SH-SY5Y (cell line): ENCODE measurements around the gene TMEM132C.

Source experiments
- GATA2 ChIP-seq: IDR thresholded peaks from 2 replicates; pipeline ENCODE4 v1.6.1; 2011; ENCODE audit warnings: mild to moderate bottlenecking, low read depth, low read length
- GATA3 ChIP-seq: IDR thresholded peaks from 2 replicates; pipeline ENCODE4 v1.6.1; 2011; ENCODE audit warnings: low read depth, mild to moderate bottlenecking, low read length, moderate library complexity

The TMEM132C gene

DNA sequence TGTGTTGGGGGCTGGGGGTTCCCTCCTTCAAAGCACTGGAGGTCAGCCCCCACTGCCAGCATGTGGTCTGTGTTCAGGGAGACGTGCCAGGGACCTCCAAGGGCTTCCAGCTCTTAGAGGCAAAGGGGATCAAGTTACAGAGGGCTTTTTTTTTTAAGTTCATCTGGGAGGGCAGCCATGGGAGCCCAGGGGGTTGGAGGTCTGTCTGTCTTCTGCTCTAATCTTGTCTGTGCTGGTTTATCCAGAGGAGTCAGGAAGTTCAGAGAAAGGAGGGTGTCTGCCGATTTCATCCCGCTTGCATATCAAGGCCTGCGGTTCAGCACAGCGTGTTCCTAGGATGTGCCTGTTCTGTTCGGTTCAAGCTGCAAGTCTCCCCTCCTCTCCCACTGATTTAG, 72.2 kb downstream of the TMEM132C start:
- TF ChIP-seq GATA3: no peak
- TF ChIP-seq GATA2: no peak

- no peak for TF ChIP-seq GATA3
- TF ChIP-seq GATA2: no peak
These were observed 72.7 kb downstream of the TMEM132C start for GRCh38 chr12:128339631-128340030.

DNA sequence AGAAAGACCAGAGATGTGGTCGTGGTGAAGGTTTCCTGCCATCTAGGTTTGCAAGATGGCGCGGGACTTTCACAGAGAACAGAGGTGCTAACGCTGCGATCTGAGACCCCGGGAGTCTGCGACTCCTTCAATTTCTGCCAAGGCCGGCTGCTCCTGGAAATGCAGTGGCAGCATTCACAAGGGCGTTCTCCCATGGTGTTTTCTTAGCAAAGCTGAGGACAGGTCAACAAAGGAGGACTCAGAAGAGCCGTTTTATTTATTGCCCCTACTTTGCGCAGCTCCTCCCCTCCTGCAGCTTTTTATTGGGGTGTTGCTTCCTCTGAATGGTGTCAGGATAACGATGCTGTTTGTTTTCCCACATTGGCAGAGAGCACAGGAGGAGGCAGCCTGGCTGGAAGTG, 86.3 kb downstream of the TMEM132C start:
- no peak for TF ChIP-seq GATA3
- no peak for TF ChIP-seq GATA2

DNA sequence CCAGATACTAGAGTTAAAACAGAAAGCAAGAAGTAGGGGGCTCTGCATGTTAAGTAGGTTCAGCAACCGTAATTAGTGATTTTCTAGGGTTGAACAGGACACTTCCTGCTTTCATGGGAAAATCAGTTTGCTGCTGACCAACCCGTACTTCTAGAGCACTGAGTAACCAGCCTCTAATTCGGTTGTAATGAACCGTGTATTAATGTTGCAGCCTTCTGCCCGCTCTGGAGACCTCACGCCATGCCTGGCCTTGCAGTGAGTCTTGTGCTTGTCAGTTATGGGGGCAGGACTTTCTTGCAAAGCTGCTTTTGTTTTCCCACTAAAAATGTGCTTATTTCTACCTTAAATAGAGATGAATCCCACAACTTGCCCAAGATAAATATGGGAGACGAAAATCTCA, 89.6 kb downstream of the TMEM132C start:
- TF ChIP-seq GATA3 (no peak), GATA2 (no peak)

- TF ChIP-seq GATA2 (no peak), GATA3 (no peak)
These were observed 94.5 kb downstream of the TMEM132C start for GRCh38 chr12:128361400-128361995.

DNA sequence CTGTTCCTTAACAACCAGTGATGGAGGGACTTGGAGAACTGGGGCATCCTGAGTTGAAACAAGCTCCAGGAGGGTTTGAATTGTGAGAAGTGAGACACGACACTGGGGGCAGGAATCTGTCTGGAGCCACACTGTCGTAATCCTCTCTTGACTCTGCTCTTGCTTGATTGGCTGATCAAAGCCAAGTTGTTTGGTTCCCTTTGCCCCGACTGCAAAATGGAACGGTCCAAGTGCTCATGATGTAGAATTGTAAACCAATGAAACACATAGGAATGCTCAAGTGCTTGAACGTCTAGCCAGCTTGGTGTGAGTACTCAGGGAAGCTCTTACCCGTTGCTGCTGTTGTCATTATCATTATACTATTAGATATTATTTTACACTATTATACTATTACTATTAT, 98.1 kb downstream of the TMEM132C start:
- TF ChIP-seq GATA3 (no peak), GATA2 (no peak)

DNA sequence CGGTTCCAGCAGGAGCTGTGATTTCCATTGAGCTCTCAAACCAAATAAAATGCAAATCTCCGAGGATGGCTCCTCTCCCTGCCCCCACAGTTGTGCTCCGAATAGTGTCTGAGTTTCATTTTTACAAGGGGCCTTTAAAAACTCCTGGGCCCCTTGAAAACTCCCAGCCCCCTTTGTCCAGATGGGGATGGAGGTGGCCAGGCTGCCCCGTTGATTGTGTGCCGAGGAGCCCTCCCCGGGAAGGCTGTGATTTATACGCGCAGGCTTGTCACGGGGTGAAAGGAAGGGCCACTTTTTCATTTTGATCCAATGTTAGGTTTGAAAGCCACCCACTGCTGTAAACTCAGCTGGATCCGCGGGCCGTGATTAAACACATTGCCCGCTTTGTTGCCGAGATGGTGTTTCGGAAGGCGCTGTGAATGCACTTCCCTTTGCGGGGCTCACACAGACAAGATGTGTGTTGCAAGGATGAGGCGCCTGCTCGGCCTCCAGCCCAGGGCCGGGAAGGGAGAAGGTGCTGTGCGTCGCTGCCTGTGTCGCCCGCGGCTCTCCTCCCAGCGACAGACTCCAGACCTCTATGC, 98.8 kb downstream of the TMEM132C start:
- TF ChIP-seq GATA3: no peak
- TF ChIP-seq GATA2: no peak

DNA sequence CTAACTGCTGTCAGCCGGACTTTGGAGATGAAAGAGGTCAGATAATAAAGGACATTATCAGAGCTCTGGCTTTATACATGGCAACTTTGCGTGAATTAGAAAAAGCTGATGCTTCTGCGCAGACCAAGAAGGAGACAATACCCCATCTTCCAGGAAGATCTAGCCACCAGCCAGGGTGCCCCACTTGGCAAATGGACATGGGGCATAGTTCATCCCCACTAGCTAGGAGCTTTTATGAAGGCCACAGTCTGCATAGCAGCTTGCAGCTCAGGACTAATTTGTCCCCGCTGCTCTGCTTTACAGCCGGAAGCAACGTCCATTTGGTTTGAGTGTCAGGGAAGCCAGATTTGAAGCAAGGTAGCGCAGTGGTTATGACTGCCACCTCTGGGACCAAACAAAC, 101.0 kb downstream of the TMEM132C start:
- TF ChIP-seq GATA2: no peak

- no peak for TF ChIP-seq GATA3
- no peak for TF ChIP-seq GATA2
These were observed 114.6 kb downstream of the TMEM132C start for GRCh38 chr12:128381541-128381940.

DNA sequence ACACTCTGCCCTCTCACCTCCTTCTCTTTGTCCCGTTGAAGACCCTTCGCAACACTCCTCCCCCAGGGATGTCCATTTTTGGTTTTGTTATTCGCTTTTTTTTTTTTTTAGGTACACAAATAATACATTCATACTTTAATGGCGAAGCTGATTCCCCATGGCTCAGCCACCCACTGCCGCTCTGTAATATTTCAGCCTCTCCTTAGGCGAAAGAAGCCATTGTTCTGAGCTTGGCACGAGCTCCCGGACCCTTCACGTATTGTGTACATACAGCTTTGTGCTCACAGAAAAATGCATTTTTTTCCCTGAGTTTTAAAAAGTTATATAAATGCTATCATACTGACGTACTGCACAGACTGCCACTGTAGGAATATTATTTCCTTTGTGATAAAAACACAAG, 115.0 kb downstream of the TMEM132C start:
- TF ChIP-seq GATA3: no peak
- TF ChIP-seq GATA2: no peak

GRCh38 chr12:128382946-128383345, 116.0 kb downstream of the TMEM132C start:
- TF ChIP-seq GATA2: no peak
- no peak for TF ChIP-seq GATA3

GRCh38 chr12:128383357-128383937, 116.5 kb downstream of the TMEM132C start:
- no peak for TF ChIP-seq GATA3

DNA sequence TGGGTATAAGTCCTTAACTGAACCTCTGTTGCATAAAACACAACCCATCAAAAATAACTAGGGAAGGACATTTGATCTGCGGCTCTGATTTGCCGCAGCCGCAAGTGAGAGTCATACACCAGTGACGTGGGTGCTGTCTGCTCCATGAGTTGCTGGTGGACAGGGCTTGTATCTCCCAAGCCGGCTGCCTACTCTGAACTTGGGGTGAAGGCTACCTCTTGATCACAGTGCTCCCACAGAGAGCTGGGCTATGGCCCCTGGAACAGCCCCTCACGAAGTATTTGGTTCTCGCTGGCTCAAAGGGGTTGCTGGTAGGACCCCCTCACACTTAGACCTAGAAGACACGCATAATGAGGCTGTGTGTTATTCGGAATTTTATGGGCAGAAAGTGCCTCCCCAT, 118.8 kb downstream of the TMEM132C start:
- TF ChIP-seq GATA2: no peak
- no peak for TF ChIP-seq GATA3

- TF ChIP-seq GATA2 (no peak), GATA3 (no peak)
These were observed 120.9 kb downstream of the TMEM132C start for GRCh38 chr12:128387811-128388422.

DNA sequence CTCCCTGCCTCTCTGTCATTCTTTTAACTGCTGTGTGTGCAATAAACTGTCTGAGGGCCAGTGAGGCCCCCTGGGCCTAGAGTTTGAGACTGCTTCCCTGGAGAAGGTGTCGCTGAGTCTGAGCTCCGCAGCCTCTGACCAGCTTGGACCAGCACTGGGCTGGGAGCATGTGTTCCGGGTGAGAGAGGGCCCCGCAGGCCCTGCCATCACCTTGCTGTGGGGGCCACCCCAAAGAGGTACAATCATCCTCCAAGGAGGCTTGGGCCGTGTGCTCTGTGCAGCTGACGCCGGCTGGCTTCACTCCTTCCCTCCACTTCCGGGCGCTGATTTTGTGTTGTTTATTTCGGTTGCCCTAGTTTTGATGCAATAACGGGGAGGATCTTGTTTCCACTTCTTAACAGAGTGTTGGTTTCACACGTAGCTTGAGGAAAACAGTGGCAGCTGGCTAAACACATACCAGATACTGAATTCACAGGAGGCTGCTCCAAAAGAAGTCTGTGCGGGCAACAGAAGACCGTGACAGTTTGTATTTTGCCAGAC, 121.6 kb downstream of the TMEM132C start:
- no peak for TF ChIP-seq GATA3
- no peak for TF ChIP-seq GATA2
